Activated naive CD8-positive, alpha-beta T cell treated with anti-CD3 and anti-CD28 coated beads, Interleukin-2, amount 50 U/mL, for 24 hours (primary cell): Measurements from ENCODE around the gene RPL13.
A peak's percentile ranks its signal among the peaks of the same experiment; 100 is the strongest.

Experiments
- ATAC-seq: fragments of 150-1000 bp; cut with Tn5 transposase; one replicate; pipeline ENCODE4 v1.10.0; 2021
- DNase-seq: peaks from one replicate; pipeline ENCODE4 v3.0.0; 2021
- H3K27ac Mint-ChIP-seq: one replicate; pipeline ENCODE4 v1.8.0; 2021; ENCODE audit warnings: mild to moderate bottlenecking, mixed read lengths
- H3K27me3 Mint-ChIP-seq: one replicate; pipeline ENCODE4 v1.8.0; 2021; ENCODE audit warnings: mixed read lengths
- H3K36me3 Mint-ChIP-seq: one replicate; pipeline ENCODE4 v1.8.0; 2021; ENCODE audit warnings: low read depth, mixed read lengths
- H3K4me1 Mint-ChIP-seq: one replicate; pipeline ENCODE4 v1.8.0; 2021; ENCODE audit warnings: mixed read lengths
- H3K4me3 Mint-ChIP-seq: one replicate; pipeline ENCODE4 v1.8.0; 2021; ENCODE audit warnings: mild to moderate bottlenecking, moderate library complexity, mixed read lengths
- H3K9me3 Mint-ChIP-seq: one replicate; pipeline ENCODE4 v1.8.0; 2021; ENCODE audit warnings: mixed read lengths

The RPL13 gene

DNA sequence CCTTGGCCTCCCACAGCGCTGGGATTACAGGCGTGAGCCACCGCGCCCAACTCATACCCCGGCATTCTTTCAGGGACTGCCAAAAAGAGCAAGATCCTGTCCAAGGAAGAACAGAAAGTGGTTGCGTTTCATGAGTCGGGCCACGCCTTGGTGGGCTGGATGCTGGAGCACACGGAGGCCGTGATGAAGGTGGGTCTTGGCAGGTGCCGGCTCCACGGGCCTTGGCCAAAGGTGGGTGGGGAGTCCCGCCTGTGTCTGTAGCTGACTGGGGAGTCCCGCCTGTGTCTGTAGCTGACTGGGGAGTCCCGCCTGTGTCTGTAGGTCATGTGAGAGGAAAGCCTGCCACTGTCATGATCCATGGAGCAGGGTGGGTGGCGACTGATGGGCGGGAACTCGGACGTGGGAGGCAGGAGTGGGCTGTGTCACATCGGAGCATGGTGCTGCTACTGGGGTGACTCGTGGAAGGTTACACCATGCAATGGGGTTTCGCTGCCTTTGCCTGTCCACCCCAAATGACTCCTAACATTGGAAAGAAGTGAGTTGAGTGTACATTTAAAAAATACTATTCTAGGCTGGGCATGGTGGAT is 10.0 kb upstream of the RPL13 start:
- H3K27ac Mint-ChIP-seq: no peak overlapping the region
- H3K4me1 Mint-ChIP-seq: peaks cover 30% of the 10 kb centered on the region
- H3K4me3 Mint-ChIP-seq: no peak overlapping the region
- ATAC-seq (no peak), DNase-seq (no peak)
- peaks cover 31% of the 10 kb centered on the region for H3K36me3 Mint-ChIP-seq
- H3K9me3 Mint-ChIP-seq: no peaks in the 10 kb centered on the region
- no peaks in the 10 kb centered on the region for H3K27me3 Mint-ChIP-seq

- Mint-ChIP-seq H3K36me3 (peaks cover 32% of the 10 kb centered on the region), H3K4me1 (peaks cover 31% of the 10 kb centered on the region), H3K4me3 (no peak overlapping the region), H3K27me3 (no peaks in the 10 kb centered on the region), H3K27ac (no peak overlapping the region), H3K9me3 (no peaks in the 10 kb centered on the region)
- no peak for ATAC-seq
- DNase-seq: no peak
These were observed 8.2 kb upstream of the RPL13 start for GRCh38 chr16:89552329-89552728.

DNA sequence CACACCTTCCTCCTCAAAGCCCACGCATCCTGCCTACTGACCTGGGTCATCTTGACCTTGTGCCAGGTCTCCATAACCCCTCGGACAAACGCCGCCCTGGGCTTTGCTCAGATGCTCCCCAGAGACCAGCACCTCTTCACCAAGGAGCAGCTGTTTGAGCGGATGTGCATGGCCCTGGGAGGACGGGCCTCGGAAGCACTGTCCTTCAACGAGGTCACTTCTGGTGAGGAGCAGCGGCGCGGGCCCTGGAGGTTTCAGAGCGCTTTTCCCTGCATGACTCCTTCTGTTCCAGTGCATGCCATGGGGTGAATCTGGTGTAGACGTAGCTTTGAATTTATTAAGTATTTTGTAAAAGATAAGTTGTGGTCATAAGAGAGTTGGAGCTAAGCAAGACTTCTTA is 7.6 kb upstream of the RPL13 start:
- no peak for ATAC-seq
- Mint-ChIP-seq H3K9me3 (no peaks in the 10 kb centered on the region), H3K27ac (no peak overlapping the region), H3K4me1 (peaks cover 33% of the 10 kb centered on the region), H3K27me3 (no peaks in the 10 kb centered on the region), H3K4me3 (no peak overlapping the region), H3K36me3 (peaks cover 36% of the 10 kb centered on the region)
- DNase-seq: no peak

DNA sequence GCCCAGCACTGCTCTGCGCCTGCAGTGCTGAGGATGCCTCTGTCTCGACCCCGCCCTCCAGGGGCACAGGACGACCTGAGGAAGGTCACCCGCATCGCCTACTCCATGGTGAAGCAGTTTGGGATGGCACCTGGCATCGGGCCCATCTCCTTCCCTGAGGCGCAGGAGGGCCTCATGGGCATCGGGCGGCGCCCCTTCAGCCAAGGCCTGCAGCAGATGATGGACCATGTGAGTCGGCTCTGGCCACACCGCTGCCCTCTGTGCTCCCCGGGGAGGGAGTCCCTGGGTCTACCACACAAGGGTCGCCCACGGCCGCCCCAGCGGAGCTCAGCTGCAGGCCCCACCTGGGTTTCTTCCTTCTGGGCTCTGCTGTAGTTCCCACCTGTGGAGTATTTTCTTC is 6.7 kb upstream of the RPL13 start:
- no peak for ATAC-seq
- H3K27ac Mint-ChIP-seq: no peak overlapping the region
- no peak for DNase-seq
- H3K27me3 Mint-ChIP-seq: no peaks in the 10 kb centered on the region
- peaks cover 25% of the 10 kb centered on the region for H3K4me1 Mint-ChIP-seq
- peaks cover 32% of the 10 kb centered on the region for H3K36me3 Mint-ChIP-seq
- H3K9me3 Mint-ChIP-seq: no peaks in the 10 kb centered on the region
- H3K4me3 Mint-ChIP-seq: no peak overlapping the region

GRCh38 chr16:89554343-89554742 is 6.1 kb upstream of the RPL13 start:
- Mint-ChIP-seq H3K36me3 (peaks cover 27% of the 10 kb centered on the region), H3K27me3 (no peaks in the 10 kb centered on the region), H3K4me1 (peaks cover 20% of the 10 kb centered on the region), H3K27ac (no peak overlapping the region), H3K4me3 (no peak overlapping the region), H3K9me3 (no peaks in the 10 kb centered on the region)
- ATAC-seq (no peak), DNase-seq (no peak)

- H3K4me1 Mint-ChIP-seq: peaks cover 21% of the 10 kb centered on the region
- ATAC-seq (no peak), DNase-seq (no peak)
- no peak overlapping the region for H3K27ac Mint-ChIP-seq
- H3K4me3 Mint-ChIP-seq: no peak overlapping the region
- no peaks in the 10 kb centered on the region for H3K27me3 Mint-ChIP-seq
- no peaks in the 10 kb centered on the region for H3K9me3 Mint-ChIP-seq
- peaks cover 25% of the 10 kb centered on the region for H3K36me3 Mint-ChIP-seq
These were observed 5.2 kb upstream of the RPL13 start for GRCh38 chr16:89555265-89555664.

DNA sequence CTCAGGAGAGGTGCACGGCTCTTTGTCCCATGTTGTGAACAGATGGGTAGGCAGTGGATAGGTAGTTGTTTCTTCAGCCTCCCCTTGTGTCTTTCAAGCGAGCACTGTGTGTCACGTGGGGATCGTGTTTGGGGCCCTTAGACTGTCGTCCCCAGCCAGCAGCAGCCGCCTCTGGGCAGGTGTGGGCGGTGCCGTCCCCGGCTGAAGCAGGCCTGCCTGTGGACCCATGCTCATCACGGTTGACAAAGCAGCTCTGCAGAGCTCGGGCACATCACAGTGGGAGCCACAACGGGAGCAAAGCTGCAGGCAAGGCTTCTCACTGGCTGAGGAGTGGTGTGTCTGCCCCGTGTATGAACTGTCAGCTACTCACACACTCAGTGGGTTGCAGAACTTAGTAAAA is 4.7 kb upstream of the RPL13 start:
- ATAC-seq (no peak), DNase-seq (no peak)
- no peak overlapping the region for H3K4me3 Mint-ChIP-seq
- H3K27ac Mint-ChIP-seq: no peak overlapping the region
- no peaks in the 10 kb centered on the region for H3K9me3 Mint-ChIP-seq
- H3K36me3 Mint-ChIP-seq: peaks cover 24% of the 10 kb centered on the region
- peaks cover 17% of the 10 kb centered on the region for H3K4me1 Mint-ChIP-seq
- no peaks in the 10 kb centered on the region for H3K27me3 Mint-ChIP-seq

GRCh38 chr16:89556750-89557689 is 3.5 kb upstream of the RPL13 start:
- peak overlapping the region; percentile 25 for H3K27ac Mint-ChIP-seq
- peaks cover 20% of the 10 kb centered on the region for H3K4me1 Mint-ChIP-seq
- H3K4me3 Mint-ChIP-seq: no peak overlapping the region
- peak; percentile 62 for ATAC-seq
- H3K36me3 Mint-ChIP-seq: peaks cover 27% of the 10 kb centered on the region
- H3K27me3 Mint-ChIP-seq: no peaks in the 10 kb centered on the region
- DNase-seq: peak; percentile 92
- H3K9me3 Mint-ChIP-seq: no peaks in the 10 kb centered on the region

GRCh38 chr16:89557690-89558490 is 2.6 kb upstream of the RPL13 start:
- no peak for DNase-seq
- Mint-ChIP-seq H3K27ac (peak overlapping the region; percentile 25), H3K9me3 (no peaks in the 10 kb centered on the region), H3K4me3 (no peak overlapping the region), H3K4me1 (peaks cover 27% of the 10 kb centered on the region), H3K36me3 (peaks cover 30% of the 10 kb centered on the region), H3K27me3 (no peaks in the 10 kb centered on the region)
- no peak for ATAC-seq

GRCh38 chr16:89561142-89561883 is 831 bp downstream of the RPL13 start:
- Mint-ChIP-seq H3K27ac (peak overlapping the region; percentile 94), H3K4me1 (peaks cover 61% of the 10 kb centered on the region), H3K9me3 (no peaks in the 10 kb centered on the region), H3K36me3 (peaks cover 50% of the 10 kb centered on the region), H3K27me3 (no peaks in the 10 kb centered on the region), H3K4me3 (peak overlapping the region; percentile 97)
- no peak for DNase-seq
- no peak for ATAC-seq

DNA sequence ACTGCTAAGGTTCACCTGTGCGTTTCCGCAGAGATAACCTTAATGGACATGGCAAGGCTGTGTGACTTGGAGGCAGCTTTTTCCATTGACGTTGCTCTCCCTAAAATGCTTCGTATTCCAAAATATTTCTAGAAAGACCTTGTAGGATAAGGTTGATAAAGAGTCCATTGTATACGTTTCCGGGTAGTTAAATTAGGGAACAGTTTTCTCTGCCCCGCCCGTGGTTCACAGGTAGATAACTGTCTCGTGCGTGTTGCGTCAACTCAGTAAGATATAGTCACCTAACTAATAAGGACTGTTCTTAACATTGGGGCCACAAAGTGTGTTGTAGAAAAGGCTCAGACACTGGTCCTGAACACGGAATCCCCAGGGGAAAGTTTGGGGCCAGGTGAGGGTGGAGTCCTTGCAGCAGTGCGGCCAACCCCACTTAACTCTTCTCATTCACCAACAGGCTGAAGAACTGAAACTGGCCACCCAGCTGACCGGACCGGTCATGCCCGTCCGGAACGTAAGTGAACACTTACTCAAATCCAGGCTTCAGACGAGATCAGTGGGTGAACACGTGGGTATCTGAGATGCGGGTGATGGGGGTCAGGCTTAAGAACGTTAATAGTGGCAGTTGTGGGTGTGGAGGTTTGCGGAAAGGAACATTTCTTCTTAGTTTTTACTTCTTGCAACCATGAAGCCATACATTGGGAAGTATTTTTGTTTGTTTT is 1.6 kb downstream of the RPL13 start:
- Mint-ChIP-seq H3K27me3 (no peaks in the 10 kb centered on the region), H3K4me3 (peak overlapping the region; percentile 97), H3K27ac (peak overlapping the region; percentile 94), H3K36me3 (peaks cover 46% of the 10 kb centered on the region), H3K4me1 (peaks cover 61% of the 10 kb centered on the region), H3K9me3 (no peaks in the 10 kb centered on the region)
- ATAC-seq: no peak
- no peak for DNase-seq

- no peaks in the 10 kb centered on the region for H3K9me3 Mint-ChIP-seq
- peaks cover 41% of the 10 kb centered on the region for H3K36me3 Mint-ChIP-seq
- H3K27me3 Mint-ChIP-seq: no peaks in the 10 kb centered on the region
- H3K4me1 Mint-ChIP-seq: peaks cover 55% of the 10 kb centered on the region
- ATAC-seq: no peak
- peak overlapping the region; percentile 94 for H3K27ac Mint-ChIP-seq
- H3K4me3 Mint-ChIP-seq: peak overlapping the region; percentile 97
- no peak for DNase-seq
These were observed 2.5 kb downstream of the RPL13 start for GRCh38 chr16:89562939-89563338.

- Mint-ChIP-seq H3K9me3 (no peaks in the 10 kb centered on the region), H3K4me3 (peak overlapping the region; percentile 97), H3K27ac (peak overlapping the region; percentile 67), H3K27me3 (no peaks in the 10 kb centered on the region), H3K36me3 (peaks cover 41% of the 10 kb centered on the region), H3K4me1 (peaks cover 55% of the 10 kb centered on the region)
- no peak for DNase-seq
- ATAC-seq: no peak
These were observed 3.3 kb downstream of the RPL13 start for GRCh38 chr16:89563639-89564392.
